T-helper 1 cell treated with Interleukin-12 subunit alpha and Interleukin-12 subunit beta and Interleukin-4 antibody, amounts not matched to agents 30 ng/mL and 1 ng/mL, for 36 hours (primary cell): ENCODE measurements around the gene EFCAB13. TPM values are rescaled to one million over a fixed set of nuclear protein-coding genes. Genes with fewer than 3 reads are reported as not detected.

Experiments
- intact Hi-C: fragments of 100-400 bp; cut with micrococcal nuclease; formaldehyde crosslinking; loops from one replicate; pipeline ENCODE4 v1.15.1; 2024
- total RNA-seq: library from RNA; stranded (reverse); gene quantifications from 2 replicates; pipeline ENCODE4 v1.2.3, GENCODE V29; 2022

The EFCAB13 gene, protein sequence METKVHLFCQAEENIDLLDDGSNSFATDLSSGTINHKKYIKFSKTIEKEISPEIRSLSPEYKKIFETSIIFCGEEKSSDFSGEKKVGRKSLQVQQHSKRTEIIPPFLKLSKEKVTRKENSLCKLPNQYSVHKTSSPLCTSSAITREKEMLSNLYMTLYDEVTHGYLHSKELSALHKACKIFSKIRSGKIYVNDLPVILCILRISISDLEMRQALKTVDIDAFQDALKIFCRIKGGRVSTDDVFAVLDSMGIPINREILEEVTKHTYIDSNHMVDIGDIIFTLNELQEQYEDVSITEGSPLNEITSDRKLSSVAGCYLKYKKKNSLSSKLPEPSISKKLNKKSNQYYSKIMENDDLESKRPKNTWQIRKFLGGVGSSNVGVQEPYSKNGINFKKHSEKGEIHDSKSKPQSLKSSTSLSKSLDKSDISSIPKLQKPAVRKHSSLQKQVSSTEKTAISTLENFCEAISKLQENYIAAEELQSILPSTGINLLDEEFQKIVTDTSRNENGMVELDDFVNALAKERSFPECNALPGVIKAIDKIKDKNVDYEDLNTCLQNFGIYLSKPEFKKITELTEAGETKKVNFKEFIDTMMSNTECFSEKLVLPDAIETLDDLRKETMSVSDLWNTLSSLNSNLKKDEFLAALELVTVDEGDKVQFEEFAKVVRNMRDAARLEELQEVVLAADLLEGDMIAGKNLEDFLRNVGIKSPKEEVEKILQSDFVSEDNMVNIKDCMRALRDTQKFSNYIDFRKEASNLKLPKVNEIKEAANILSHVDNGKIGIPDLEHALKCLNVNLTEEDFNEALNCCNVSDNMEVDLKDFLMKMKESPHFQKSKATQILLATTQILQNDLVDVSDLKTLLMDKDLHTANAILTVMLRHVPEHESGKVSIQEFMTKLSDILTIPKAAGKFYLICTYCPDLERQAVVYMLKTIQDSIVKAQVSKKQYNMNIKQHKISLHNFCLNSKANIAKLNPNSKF
- 3.1 TPM in 2 replicates for total RNA-seq

DNA sequence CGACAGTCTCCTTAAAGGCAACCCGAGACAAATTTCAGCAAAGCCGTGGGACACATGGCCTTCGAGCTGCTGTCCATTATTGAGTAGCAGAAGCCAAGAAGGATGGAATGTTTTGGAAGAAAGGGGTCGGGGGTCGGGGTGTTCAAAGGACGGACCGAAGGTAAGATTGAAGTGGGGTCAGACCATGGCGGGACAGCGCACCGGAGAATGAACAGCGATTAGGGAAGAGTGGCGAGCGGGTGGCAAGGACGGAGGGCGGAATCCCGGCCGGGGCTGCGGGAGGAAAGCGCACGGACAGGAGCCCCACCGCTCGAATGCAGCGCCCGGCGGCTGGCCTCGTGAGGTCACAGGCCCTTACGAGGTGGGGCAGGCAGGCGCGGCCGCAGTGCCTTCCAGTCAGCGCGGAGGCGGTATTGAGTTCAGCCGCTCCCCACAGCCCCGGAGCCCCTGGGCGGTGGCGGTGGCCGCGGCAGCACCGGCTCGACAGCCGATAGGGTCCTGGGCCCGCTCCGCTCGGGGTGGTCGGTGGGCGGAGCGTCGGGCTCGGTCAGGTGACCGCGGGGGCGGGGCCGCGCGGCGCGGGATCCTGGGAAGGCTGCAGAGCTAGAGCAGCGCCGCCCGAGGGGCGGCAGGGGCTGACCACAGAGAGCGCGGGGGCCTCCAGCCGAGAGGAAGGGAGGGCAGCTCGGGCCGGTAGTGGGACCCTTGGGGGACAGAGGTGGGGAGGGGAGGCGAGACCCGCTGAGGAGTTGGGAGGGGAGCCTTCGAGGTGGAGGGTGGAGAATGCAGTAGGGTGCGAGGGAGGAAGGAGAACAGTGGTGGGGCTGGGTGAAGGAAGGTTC, at the start of gene EFCAB13:
EFCAB13 (plus strand) TSS at position 574 of the 842 bp plus-strand sequence. CDS start 4,399 bp downstream, outside the sequence.
- intact Hi-C loops, result loop anchor here (1.0 to 10.0 kb wide), 4 partner anchors 134 to 401 kb away; partner anchors contain the start of gene CDC27

DNA sequence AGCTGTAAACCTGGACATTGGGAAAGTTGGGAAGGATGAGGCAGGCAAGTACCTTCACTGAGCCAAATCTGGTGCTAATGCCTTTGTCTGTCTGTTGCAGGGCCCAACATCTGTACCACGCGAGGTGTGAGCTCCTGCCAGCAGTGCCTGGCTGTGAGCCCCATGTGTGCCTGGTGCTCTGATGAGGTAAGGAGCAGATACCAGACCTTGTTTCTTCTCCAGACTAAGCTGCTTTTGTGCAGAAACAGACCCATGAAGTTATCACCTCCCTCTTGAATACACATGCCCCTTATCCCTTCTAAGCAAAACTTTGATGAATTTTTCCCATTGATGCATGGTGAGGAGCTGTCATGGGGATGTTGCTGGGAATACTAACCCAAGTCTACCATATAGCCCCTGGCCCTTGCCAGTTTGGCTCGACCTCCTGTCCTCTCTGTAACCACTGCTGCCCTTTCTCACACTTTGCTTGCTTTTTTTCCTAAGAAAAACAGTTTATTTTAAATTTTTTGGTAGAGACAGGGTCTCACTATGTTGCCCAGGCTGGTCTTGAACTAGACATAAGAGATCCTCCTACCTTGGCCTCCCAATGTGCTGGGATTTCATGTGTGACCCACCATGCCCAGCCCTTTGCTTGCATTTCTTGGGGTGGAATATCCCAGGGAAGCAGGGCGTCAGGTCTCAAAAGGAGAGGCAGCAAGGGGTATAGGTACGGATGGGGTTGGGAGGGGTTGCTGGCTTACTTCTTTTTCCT, 49.3 kb upstream of the EFCAB13 start:
- intact Hi-C loops, result no loop called here

DNA sequence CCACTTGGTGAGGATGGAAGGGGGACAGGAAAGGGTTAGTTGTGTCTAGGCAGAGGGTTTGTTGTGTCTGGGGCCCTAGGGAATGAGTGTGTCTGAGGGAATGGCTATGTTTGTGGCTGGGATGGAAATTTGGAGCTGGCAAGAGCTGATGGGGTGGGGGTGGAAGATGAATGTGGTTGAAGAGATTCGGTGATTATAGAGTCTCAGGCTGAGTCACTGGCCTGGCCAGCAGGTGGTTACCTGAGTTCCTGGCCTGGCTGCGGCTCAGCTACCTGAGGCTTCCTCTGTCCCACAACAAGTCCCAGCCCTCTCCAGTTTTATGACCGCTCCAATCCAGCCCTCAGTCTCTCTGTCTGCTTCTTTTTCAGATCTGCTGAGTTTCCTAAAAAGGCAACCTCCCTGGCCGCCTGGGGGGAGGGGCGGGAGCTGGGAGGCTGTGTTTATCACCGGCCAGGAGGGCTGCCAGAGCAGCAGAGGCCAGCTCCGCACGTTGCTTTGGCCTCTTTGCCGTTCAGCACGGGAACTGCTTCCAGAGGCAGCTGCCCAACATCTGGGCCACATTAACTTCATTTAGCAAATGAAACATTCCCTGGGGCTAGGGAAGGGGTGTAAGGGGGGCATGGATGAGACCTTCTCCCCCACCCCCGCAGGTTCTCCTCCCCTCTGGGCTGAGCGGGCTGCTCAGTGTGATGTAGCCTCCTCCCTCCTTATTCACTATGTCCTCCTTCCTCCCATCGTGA, 48.3 kb upstream of the EFCAB13 start:
- intact Hi-C loops, result no loop called here

GRCh38 chr17:47276444-47276843, 47.3 kb upstream of the EFCAB13 start:
- intact Hi-C loops, result no loop called here

GRCh38 chr17:47276868-47277267, 46.9 kb upstream of the EFCAB13 start:
- intact Hi-C loops, result no loop called here

- intact Hi-C loops, result no loop called here
Observed at GRCh38 chr17:47277921-47278320, 45.8 kb upstream of the EFCAB13 start.

DNA sequence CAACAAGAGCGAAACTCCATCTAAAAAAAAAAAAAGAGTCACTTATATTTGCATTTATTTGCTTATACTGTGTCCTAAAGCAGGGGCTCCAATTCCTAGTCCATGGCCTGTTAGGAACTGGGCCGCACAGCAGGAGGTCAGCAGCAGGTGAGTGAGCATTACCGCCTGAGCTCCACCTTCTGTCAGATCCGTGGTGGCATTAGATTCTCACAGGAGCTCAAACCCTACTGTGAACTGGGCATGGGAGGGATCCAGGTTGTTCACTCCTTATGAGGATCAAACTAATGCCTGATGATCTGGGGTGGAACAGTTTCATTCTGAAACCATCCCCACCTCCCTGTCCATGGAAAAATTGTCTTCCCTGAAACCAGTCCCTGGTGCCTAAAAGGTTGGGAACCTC, 45.2 kb upstream of the EFCAB13 start:
- intact Hi-C loops, result no loop called here

DNA sequence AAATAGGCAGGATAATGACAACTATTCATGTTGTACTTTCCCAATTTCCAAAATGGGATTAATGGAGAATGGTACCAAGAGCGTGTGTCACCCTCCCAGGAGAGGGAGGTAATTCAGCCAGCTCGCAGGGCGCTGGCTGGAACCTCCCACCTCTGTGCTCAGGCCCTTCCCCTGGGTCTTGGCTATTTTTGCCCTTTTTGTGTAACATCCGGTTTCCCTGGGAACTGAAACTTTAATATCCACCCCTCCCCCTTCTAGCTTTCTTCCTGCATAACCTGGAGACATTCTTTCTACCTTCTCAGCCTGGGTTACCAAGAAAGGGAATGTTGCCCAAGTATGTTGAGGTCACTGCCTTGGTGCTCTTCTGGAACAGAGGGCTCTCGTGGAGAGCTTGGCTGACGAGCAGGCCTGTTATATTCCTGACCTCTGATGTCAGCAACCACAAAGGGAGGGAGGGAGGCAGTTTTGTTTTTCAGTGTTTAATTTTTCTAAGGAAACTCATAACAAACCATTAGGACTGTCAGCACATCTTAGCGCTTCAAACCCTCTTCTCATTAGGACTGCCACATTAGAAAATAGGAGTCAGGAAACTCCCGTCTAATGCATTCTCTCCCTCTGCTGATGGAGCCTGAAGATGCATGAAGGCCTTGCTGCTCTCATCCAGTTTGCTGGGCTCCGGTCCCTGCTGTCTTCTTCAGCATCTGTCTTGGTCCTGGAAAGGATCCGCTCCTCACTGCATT, 44.5 kb upstream of the EFCAB13 start:
- intact Hi-C loops, result no loop called here

GRCh38 chr17:47280072-47280811, 43.5 kb upstream of the EFCAB13 start:
- intact Hi-C loops, result no loop called here

- intact Hi-C loops, result no loop called here
Observed at GRCh38 chr17:47281216-47281615, 42.5 kb upstream of the EFCAB13 start.

DNA sequence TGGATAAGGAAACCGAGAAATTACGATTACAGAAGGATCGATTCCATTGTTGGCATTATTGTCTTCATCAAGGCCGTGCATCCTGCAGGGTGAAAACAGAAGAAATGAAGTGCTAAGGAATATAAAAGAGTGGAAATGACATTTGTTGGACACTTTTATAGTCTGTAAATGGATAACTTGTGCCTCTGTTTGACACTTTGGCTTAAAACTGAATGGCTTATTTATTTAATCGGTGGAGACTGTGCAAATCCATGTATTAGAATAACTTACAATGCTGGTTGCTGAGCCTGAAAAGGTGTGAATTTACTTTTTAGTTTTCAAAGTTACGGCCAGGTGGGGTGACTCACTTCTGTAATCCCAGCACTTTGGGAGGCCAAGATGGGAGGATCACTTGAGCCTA, 38.8 kb upstream of the EFCAB13 start:
- intact Hi-C loops, result no loop called here

DNA sequence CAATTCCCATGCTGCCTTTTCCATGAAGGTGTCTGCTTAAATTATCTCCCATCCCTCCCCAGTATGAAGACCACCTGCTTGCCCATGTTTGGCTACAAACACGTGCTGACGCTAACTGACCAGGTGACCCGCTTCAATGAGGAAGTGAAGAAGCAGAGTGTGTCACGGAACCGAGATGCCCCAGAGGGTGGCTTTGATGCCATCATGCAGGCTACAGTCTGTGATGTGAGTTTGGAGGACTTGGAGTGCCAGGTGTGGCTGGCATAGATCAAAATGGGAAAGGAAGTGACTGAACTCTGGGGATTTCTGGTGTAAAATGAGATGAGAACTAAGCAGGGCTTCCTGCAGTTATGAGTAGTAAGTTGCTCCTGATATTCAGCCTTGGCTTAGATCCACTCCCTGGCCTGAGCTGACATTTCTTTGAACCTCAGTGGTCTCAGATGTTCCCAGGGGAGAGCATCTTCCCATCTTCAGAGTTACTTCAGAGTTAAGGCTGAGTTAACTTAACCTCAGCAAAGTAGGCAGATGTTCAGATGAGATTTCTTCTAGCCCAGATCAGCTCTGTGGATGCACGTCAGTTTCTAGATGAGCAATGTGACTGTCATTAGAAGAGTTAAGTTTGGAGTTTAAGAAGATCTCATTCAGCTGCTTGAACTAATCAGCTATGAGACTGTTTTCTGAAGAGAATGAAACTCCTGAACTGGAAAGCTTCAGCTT, 37.4 kb upstream of the EFCAB13 start:
- intact Hi-C loops, result no loop called here

- intact Hi-C loops, result no loop called here
Observed at GRCh38 chr17:47287068-47287467, 36.7 kb upstream of the EFCAB13 start.

DNA sequence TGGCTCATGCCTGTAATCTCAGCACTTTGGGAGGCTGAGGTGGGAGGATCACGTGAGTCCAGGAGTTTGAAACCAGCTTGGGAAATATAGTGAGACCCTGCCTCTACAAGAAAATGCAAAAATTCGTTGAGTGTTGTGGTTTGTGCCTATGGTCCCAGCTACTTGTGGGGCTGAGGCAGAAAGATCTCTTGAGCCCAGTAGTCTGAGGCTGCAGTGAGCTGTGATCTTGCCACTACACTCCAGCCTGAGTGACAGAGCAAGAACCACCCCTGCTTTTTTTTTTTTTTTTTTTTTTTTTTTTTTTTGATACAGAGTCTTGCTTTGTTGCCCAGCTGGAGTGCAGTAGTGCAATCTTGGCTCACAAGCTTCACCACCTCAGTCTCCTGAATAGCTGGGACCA, 36.1 kb upstream of the EFCAB13 start:
- intact Hi-C loops, result no loop called here

DNA sequence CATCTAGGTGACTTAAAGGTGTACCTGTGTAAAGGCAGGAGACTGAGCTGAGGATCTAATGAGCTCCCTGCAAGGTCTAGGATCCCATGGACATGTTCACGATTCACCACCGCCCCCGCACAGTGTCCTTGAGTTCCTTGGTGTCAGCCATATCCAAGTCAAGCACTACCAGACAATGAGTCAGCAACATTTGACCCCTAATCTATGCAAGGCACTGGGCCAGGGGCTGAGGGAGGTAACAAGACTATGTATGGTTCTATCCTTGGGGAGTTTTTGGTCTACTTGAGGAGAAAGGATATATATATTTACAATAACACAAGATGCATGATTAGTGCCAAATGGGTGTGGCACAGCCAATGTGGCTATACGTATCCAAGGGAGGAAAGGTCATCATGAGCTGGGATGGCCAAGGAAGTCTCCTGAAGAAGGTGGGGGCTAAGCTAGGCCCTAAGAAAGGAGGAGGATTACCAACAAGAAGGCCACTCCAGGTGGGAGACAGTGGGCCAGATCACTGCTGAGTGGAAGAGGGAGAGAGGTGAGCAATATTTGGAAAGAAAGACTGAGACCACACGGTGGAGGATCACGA, 35.1 kb upstream of the EFCAB13 start:
- intact Hi-C loops, result no loop called here

DNA sequence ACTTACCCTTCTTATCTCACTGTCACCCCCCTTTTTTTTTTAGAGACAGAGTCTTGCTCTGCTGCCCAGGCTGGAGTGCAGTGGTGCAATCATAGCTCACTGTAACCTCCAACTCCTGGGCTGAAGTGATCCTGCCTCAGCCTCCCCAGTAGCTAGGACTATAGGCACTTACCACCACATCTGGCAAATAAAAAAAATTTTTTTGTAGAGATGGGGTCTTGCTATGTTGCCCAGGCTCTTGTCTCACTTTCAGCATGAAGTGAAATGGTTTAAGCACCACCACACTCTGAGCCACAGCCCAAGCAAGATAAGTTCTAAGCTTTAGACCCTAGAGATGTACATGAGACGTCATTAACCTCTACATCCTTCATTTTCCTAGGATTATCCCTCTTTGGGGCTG, 34.5 kb upstream of the EFCAB13 start:
- intact Hi-C loops, result no loop called here

DNA sequence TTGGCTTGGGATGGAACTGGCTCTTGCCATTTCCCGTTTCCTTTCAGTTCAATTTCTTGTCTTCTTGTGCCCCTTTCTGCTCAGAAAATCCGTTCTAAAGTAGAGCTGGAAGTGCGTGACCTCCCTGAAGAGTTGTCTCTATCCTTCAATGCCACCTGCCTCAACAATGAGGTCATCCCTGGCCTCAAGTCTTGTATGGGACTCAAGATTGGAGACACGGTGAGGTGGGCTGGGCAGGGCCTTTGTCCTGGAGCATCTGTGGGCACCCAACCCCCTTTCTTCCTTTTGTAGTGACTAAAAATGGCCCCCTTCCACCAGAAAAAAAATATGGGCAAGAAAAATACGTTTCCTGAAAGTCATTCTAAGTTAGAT, 32.9 kb upstream of the EFCAB13 start:
- intact Hi-C loops, result no loop called here
